Activated naive CD4-positive, alpha-beta T cell (primary cell): Measurements from ENCODE around the gene SETBP1.

ENCODE experiments used
- DNase-seq, 4 experiments: peaks; one replicate each; lab custom pipeline; 2025; lab: John Stamatoyannopoulos, UW

The SETBP1 gene

DNA sequence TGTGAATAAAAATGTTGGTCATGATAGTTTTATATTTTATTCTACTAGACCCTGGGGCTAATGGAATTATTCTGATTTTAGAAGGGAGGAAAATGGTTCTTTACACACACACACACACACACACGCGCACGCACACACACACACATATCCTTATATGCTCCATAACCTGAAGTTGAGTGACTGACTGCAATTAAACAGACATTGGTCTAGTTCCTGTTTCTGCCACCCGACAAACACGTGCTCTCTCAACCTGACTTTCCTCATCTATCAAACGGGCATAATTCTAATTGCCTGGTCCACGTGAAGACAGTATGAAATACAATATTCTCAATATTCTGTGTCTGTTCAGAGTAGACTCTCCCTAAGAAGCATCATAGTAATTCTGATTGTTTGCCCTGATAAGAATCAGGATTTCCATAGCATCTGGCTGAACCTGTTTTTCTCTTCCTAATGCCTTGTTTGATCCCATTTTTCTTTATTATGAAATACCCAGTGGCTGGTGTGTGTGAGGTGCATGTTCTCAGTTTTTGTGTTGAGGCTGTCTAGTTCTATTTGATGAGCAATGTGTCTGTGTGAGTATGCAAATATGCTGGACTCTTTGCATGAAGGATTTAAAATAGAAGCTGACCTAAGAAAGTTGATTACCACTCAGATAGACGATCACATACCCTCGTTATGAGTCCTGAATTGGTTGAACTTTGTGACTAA, 51.0 kb downstream of the SETBP1 start:
- no peak for DNase-seq

DNA sequence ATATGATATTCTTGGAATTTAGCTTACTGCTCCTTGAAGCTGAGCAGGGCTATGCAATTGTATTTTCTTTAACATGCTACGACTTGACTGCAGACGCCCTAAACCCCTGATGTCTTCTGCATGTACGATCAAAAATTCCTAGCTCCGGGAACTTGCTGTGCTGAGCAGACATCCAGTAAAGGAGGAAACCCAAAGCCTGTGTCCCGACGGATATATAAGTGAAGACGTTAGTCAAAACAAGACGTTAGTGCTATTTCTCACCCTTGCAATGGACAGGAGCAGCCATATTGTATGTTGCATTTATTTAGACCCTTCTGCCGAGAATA, 51.5 kb downstream of the SETBP1 start:
- no peak for DNase-seq

DNA sequence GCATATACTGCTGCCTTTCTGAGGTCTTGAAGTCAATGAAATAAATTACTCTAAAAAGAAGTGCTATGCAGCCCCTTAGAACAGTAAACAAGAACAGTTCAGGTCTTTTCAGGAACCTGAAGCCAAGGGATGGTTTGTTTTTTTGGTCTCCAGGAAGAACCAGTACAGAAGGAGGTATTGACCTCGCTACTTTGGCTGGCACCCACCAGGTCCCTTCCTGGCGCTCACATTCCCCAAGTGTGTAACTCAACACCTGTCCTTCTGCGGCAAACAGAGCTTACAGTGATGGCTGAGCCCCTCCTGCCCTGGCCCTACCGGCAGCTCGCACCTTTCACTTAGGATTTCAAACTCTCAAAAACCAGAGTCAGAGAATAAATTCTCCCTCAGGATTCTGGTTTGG, 51.9 kb downstream of the SETBP1 start:
- no peak for DNase-seq

DNA sequence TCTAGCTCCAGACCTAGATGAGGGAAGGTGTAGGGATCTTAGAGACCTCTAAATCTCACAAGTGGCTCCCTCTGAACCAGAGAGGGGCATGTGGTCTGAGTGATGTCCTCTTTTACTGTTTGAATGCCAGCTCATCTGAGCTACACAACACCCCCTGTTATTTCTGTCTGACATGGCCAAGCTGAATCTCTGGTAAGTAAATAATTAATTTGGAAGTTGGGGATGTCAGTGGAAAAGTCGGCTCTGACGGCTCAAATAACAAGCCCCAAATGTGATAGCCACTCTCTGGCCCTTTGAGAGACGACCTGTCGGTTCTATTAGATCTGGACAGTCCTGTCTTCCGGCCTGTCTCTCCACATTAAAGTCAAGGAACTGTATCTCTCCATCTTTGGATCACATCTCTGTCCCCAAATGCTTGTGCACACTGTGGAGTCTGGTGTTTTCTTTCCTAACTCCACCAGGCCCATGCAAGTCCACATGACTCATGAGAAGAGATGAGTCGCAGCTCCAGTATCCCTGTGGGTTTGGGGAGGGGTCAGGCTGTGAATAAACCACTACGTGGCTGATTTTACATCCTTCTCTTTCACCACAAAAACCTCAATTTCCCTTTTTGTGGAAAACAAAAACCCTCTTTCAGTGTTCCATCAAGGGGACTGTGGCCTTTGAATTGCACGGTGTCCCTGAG, 52.5 kb downstream of the SETBP1 start:
- DNase-seq, result no peak

DNA sequence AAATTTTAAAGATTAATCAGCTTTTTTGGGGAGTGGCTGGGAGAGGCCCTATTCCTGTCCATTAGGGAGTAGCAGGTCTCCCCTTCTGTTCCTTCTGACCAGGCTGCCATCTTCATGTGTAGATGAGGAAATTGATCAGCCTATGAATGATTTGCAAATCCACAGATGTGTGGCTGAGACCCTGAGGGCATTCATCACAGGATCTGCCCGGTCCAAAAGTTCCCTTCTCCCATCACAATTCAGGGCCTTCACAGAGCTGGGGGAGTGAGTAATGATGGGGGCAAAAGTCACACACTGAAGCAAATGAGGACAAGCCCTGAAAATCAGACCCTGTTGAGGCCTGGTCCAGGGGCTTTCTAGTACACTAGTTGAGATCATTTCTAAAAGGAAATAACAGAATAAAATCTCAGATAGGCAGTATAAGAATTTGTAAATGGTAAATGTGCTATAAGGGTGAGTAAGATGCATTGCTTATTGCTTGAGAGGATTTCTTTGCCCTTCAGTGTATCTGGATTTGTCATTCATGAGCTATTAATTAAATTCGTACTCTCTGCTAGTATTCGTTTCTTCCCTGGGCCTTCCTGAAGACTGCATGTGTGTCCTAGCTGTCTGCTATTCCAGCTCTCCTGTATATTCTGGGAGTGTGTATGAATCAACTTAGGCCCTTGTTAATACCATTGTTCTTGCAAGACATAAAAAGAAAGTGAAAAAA, 53.2 kb downstream of the SETBP1 start:
- DNase-seq, result no peak

DNA sequence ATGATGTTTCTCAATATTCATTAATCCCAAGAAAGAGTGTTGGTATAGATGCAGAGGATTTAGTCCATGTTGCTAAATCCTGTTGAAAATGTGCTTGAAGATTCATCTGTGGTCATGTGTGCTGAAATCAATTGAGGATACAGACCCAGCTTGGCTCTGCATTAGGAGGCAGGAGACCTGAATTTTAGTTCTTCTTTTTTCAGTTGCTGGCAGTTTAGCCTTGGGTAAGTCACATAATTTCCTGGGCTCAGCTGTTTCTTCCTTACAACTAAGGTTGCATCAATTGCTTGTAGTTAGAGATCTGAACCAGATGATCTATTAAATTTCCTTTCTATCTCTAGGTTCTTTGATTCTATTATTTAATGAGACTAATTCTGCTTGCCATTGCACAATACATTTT, 54.4 kb downstream of the SETBP1 start:
- DNase-seq, result no peak

DNA sequence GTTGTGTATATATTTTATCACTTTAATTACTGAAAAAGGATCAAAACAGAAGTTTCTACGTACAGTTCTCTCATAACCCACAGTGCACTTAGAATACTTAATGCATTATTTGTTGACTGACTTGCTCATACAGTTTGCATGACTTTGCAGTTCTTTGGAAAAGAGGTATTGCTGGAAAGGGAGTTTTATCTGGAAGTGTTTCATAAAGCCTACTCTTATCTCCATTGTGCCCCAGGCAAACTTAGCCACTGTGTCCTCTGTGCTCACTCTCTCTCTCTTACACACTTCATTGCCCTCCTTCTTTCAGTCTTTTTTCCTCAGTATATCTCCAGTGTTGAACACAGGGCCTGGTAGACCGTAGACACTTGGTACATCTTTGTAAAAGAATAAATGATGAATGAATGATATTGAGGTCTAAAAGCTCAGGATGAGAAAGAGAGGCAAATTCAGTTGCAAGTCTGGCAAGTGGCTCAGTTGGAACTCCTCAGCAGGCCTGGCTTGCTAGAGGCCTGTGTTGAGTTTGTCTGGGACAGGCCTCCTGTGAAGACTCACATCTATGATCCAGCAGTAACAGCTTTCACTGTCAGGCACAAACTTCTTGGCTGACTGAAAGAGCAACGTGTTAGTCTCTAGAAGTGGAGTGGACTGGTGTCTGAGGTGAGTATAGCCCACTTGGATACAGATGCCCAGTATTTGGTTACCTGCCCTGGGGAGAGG, 56.1 kb downstream of the SETBP1 start:
- DNase-seq, result no peak

DNA sequence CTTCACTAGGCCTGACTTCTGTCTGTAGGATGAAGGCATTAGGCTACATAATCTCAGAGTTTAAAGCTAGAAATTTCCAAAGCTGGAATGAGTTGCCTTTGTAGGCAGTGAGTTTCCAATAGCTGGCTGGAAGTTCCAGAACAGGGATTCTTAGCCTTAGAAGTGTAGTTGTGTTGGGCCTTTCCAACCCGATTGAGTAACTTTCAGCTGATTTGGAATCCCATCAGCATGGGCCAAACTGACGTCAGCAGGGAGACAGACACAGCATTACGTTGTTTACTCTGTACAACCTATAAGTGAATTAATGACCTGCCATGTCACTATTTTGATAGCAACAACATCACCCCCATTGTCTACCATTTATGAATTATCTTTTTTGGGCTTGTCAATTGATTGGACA, 56.9 kb downstream of the SETBP1 start:
- DNase-seq, result no peak

DNA sequence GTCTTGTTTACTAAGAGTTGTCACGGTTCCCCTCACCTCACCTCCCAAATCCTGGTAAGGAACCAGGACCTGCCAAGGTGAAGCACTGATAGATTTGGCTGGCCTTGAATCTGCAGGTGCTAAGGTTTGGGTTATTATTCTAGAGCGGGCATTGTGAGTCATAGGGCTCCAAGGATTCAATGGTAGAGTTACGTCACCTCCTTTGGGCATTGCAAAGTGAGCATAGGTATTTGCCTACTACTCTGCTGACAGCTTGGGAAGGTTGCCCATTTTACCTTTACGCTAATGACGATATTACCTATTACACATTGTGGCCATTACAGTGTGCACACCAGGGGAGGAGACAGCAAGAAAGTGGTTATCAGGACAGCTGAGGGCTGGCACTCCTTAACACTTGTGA, 59.3 kb downstream of the SETBP1 start:
- no peak for DNase-seq

DNA sequence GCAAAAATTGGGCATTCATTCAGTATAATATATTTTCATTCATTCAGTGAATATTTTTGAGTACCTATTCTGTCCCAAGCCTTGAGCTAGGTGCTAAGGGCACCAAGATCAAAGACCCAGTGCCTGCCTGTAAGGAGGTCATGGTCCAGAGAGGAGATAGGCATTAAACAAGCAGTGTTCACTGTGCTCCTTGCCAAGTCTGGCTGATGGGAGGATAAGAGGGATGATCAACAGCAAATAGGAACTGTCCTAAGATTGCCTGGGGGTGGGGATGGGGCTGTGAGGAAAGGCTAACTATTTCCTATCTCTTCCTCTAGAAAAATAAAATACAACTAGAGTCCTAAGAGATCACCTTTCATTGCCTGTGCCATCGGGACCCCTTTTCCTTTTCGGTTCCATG, 60.4 kb downstream of the SETBP1 start:
- no peak for DNase-seq

DNA sequence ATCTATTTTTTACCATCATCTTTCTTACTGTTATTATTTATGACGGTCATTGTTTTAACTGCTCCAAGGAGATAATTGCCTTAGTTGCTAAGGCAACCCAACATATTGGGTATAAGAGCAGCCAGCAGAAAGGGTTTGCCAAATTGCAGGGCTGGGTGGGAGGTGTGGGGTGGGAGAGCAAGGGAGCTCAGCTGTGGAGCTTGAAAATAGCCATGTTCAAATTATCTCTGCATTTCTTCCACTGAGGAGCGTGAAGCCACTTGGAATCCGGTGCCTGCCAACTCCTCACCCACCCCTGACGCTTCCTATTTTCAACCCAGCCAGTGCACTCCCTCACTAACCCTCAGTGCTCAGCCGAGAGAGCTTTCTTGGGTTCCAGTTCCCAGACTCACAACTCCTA, 60.8 kb downstream of the SETBP1 start:
- no peak for DNase-seq

DNA sequence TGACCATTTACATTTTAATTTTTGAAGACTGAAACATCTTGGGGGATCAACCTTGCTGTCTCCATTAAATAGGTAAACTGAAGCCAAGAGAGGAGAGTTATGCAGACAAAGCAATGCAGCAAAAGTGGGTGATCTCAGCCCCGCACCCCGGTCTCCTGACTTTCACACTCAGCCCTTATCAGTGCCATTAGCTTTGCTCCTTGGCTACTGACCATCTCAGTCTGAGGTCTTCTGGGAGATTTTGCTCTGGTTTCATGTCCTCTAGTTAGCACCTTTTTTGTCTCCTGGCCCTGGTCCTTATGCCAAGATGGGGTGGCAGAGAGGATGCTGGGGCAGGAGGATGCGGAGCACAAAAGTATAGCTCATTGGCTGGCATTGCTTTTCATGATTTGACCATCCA, 61.4 kb downstream of the SETBP1 start:
- no peak for DNase-seq

DNA sequence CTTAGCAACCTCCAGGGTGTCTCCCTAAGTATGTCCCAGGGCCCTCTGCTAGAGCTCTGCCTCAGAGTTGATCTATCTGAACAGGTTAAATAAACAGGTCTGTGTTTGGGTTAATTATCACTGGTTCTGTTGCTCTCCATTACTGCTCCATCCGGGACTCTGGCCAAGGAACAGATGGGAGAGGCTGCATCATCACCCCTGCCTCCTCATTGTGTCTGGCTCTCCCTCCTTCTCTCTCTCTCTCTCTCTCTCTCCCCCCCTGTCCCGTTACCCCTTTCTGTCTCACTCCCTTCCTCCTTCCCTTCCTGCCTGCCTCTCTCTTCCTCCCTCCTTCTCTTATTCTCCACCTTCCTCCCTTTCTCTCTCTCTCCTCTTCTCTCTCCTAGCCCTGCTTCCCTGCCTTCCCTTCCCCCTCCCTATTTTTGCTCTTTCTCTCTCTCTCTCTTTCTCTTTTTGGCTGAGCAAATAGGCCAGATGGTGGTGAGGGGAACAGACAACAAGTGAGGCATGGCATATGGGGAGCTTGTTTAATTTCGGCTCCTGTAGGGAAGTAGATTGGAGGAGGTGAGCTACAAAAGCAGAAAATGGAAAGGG, 62.1 kb downstream of the SETBP1 start:
- no peak for DNase-seq

DNA sequence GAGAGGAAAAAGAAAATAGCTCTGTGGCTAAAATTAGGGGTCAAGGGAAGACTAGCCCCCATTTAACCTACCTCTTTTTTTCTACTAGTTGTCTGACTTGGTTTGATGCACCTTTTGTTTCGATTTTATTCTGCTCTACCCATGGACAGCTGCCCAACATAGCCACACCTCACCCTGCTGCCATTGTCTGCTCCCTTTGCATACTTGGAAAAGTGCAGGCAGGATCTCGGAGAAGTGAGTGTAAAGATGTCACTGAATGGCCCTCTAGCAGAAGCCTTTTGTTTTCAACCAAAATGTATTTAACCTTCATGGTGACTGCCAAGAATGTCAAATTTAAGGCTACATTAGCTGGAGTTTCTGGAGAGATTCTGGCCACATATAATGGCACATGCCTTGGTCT, 62.9 kb downstream of the SETBP1 start:
- no peak for DNase-seq

DNA sequence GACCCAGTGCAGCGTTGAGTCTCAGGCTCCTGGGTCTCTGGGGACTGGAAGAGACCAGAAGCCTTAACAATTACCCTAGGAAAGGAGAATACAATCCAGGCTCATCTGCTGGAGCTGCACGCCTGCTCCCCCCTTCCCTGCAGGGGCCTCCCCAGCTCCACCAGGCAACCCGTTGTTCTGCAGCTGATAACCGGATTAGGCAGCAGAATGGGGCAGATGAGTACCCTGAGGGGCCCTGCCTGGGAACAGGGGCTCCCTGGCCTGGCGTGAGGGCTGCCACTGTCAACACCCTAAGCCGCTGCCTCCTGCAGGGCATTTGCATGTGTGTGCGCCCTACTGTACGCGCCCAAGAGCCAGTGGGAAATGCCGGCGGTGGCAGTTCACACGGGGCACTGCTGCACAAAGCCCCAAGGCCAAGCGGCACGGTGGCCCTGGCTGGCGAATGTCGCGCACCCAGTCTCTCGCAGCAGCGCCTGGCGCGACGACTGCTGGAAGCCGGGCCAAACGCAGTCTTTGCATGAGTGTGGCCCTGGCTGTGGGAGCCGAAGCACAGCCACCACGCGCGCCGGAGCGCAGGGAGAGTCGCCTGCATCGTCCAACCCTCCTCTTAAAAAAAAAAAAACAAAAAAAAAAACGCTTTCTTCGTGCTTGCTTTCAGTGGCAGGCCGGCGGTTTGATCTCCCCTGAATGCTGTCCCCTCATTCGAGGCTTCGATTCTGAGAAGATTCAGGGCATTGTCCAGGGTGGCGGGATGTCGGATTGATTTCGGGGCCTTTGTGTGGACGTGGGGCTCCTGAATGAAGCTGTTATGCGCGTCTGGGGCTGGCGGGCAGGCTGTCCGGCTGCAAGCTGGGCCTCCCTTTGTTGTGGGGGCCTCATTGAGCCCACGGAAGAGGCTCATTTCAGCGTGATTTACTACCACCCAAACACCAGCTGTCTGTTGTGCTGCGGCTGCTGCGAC, 63.8 kb downstream of the SETBP1 start:
- DNase-seq, result no peak

DNA sequence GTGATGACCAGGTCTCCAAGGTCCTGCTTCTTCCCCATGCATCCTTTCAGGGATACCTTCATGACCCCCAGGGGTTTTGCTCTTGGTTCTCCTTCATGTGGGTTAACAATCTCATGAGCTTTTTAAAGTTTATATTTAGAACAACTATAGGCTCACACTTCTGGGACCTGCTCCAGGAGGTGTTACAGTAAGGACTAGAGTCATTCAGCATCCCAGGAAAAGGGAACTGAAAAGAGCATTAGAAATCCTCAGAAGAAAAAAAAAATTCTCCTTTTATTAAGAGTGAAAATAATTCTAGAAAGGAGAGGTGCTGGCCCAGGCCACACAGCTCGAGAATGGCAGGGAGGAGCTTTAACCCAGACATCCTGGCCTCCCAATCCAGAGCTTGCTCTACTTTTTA, 66.5 kb downstream of the SETBP1 start:
- DNase-seq, result no peak

DNA sequence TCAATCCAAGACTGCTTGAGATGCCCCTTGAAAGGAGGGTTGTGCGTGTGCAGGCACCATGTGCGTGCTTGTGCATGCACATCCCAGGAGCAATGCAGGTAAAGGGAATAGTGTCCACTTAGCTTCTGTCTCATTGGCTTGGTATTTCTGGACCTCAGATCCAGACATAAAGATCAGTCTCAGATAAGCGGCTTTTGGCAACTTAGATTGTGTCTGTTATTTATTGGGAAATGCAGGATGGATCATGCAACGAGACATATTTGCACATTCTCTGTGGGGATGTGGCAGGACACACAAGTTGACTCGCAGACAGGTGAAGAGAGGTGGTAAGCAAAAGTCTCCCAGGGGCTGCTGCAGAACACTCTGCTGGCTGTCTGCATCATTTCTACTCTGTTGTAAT, 67.9 kb downstream of the SETBP1 start:
- DNase-seq, result no peak

DNA sequence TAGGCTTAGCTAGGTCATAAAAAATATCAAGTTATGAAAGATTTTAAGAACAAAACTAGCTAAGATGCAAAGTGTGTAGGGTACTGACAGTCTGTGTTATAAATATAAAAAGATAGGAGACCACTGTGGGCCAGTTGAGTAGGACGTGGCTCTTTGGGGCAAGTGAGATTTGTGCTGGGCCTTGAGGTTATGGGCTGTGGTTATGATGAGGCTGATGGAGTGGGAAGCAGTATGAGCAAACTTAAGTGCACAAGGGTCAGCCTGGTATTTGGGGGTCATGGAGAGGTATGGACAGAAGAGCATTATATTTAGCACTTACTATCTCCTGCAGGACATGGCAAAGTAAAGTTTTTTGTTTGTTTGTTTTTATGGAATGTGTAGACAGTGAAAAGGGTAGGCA, 70.1 kb downstream of the SETBP1 start:
- no peak for DNase-seq

DNA sequence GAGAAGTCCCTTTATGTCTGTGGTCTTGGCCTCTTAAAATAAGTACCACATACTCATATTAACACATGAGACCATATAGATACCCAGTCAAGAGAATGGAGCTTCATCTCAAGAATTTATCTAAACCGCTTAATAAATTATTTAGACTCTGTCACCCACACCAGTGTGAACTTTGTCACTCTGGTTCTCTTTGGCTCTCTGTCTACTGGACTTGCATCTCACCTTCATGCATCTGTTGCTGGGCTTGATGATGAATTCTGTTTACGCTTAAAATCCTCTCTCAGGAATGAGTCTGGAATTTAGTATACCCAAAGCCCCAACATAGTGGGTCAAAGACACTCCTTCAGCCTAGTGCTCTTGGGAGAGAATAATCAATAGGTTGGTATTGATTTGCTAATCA, 73.9 kb downstream of the SETBP1 start:
- no peak for DNase-seq

DNA sequence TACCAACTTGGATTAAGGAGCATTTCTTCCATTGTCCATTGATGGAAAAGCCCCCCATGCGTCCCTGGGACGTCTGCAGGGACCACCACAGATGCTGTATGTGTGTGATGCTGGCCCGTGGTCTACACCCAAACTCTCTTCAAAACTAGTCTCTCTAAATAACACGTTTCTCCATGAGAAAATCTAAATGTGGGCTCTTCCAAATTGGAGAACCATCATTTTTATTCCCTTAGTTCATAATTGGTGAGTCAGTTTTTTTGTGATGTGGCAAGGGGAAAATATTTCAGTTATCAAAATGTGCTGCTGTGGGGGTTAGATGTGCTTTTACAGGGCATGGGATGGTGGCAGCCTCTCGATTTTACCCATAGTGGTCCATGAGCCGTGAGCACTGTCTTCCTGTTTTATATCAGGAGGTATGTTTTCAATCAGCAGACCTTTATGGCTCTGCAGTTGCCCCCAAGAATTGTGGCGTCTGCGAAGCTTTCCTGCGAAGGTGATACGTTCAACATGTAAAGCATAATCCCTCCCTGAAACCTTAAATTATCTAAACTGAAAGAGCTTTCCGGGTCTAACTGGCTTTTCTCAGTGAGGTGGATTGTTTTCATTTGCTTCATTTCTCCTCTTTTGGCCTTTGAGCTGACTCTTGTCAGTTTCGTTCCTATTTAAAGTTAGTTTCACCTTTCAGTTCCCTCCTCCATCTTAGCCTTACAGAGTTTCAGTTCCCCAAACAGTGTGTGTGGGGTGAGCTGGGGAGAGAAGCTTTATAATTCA, 78.4 kb downstream of the SETBP1 start:
- DNase-seq, result no peak

DNA sequence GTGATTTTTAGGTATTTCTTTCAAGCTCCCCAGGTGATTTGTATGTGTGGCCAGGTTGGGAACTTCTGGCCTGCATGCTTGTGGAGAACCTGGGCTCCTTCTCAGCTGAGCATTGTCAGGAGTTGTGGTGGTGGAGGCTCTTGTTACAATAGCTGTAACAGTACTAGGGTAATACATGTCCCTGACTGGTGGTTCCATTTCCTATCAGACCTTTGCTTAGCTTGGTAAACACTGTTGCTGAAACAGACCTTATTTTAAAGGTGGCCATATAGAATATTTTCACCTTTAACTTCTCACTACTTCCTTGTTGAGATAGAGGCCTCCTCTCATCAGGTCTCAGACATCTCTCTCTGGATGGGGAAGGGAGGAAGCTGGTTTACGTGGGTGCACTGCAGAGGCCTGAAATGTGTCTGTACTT, 79.2 kb downstream of the SETBP1 start:
- DNase-seq, result no peak
